H1 (cell line): ENCODE measurements around the gene HPS3. TPM values are rescaled to one million over a fixed set of nuclear protein-coding genes. Genes with fewer than 3 reads are reported as not detected.

ENCODE experiments used
- CBX5 ChIP-seq: fragments of 300-800, 300-1000 bp; sonication (generic); IDR thresholded peaks from 2 replicates; pipeline ENCODE4 v1.7.1; 2016; ENCODE audit warnings: antibody characterized with exemption, low read length, low read depth
- CEBPB ChIP-seq: IDR thresholded peaks from 2 replicates; pipeline ENCODE4 v1.6.1; 2012; ENCODE audit warnings: low read depth, low read length
- CHD1 ChIP-seq: IDR thresholded peaks from 2 replicates; pipeline ENCODE4 v1.6.1; 2012; ENCODE audit warnings: low read depth, low read length, improper control_type of control experiment
- GTF2F1 ChIP-seq: IDR thresholded peaks from 2 replicates; pipeline ENCODE4 v1.6.1; 2012; ENCODE audit warnings: low read depth, low read length, improper control_type of control experiment, borderline replicate concordance
- SP1 ChIP-seq: IDR thresholded peaks from 2 replicates; pipeline ENCODE4 v1.6.1; 2011; ENCODE audit warnings: low read depth, low read length
- USF2 ChIP-seq: IDR thresholded peaks from 2 replicates; pipeline ENCODE4 v1.6.1; 2011; ENCODE audit warnings: low read length, improper control_type of control experiment
- polyA plus RNA-seq, 7 experiments: library from polyadenylated mRNA; depleted of rRNA in 3 of 7; stranded (reverse) in 5 of 7; unstranded in 2 of 7; fragments of >200 nt in 5 of 7; fragments of 200-250 nt in 2 of 7; gene quantifications; 1 replicate in 5 of 7; 2 replicates in 1 of 7; 4 replicates in 1 of 7; pipeline versions ENCODE4 v1.2.1 to v1.2.3, GENCODE V29; 2011 to 2013; ENCODE audit warnings: missing spikeins in 2 of 7, mixed read lengths in 2 of 7
- total RNA-seq: library from RNA; stranded (reverse); fragmentation: NEBNext Ultra II Directional; extraction: Animal tissue kit (Norgen Biotek cat#: 25700); gene quantifications from 2 replicates; pipeline ENCODE4 v1.2.1, GENCODE V29; 2021

The HPS3 gene
- total and polyA plus RNA-seq, 2 of the 8 experiments (the other 6 are each of a cell fraction or from before 2014, with no cell fraction given) = 23.7 to 48.7 TPM

- no peak for TF ChIP-seq SP1
- TF ChIP-seq GTF2F1 = no peak
- no peak for TF ChIP-seq USF2
- no peak for TF ChIP-seq CHD1
- no peak for TF ChIP-seq CEBPB
- no peak for TF ChIP-seq CBX5
These were observed 31.4 kb downstream of the HPS3 start (continued) for GRCh38 chr3:149160754-149161300.
